ENCODE data around the gene PCNX1.
A peak's percentile ranks its signal among the peaks of the same experiment; 100 is the strongest.
"Not testable (repeated sequence)": the region's sequence is repeated elsewhere in the genome, so short reads cannot be mapped to it uniquely, and the experiment has no call there.

PCNX1 gene

DNA sequence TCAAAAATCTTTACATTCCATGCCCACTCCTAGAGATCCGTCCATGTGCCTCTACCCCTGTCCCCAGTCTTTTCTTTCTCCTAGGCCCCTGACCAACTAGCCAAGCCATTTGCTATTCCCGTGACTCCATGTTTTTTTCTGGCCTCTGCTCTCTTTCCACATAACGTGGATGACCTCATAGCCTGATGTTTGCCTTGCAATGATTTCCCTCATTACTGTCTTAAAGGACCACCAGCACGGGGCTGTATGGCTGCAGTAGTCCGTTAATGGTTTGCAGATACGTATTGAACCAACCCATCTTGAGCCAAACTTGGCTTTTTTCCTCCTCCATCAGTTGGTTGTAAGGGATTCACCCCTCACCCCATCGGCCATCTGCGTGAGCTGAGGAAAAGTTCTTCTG, 226.0 kb downstream of the PCNX1 start:
- no peak for DNase-seq

- DNase-seq: no peak
Measured at GRCh38 chr14:71135496-71135895, 228.2 kb downstream of the PCNX1 start.

DNA sequence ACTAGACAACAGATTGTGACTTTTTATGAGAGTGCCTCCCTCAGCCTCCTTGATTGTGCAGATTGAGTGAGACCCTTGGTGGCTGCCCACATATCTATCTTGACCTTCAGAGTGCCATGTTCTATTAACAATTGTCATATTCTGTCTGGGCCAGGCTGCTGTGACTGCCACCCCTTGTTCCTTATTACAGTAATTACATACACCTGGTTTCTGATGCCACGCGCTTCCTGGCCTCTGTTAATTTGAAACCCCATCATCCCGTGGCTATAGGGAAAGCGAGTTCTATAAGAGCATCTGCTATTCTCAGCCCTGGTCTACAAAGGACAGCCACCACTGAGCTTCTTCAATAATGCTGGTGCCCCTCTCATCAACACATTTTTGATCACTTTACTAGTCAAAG, 228.7 kb downstream of the PCNX1 start:
- no peak for DNase-seq

GRCh38 chr14:71136386-71137060, 229.3 kb downstream of the PCNX1 start:
- no peak for DNase-seq

GRCh38 chr14:71137536-71138447, 230.5 kb downstream of the PCNX1 start:
- no peak for DNase-seq

DNA sequence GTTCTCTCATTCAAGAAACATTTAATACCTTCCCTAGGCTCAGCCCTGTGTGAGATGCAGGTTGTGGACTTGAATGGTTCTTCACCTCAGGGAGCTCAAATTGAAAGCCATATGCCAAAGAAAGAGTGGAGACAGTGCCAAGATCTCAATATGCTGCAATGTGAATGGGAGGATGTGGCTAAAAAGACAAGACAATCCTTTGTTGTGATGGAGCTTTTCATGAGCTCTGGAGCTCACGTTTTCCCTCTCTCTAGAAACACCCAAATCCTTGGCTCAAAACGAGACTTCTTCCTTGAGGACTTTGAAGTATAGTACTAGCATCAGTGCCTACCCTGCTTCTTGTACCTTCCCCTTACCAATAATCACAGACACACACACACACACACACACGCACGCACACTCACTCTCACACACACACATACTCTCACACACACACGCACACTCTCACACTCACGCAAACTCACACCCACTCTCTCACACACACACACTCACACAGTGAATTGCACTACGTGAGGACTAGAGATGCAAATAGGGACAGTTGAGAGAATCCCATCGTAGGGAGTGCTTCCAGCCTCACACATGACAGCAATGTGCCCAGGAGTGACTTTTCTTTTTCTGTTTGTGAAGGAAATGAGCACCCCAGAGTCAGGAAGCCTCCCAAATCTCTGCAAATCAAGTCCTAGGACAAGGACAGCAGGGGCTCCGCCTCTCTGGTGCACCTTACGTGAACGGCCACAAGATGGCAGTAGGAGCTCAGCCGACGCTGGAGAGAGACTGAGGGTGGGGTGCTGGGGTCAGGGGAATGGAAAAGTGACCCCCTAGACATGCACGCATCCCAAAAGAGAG, 231.4 kb downstream of the PCNX1 start:
- DNase-seq: peak; percentile 61

DNA sequence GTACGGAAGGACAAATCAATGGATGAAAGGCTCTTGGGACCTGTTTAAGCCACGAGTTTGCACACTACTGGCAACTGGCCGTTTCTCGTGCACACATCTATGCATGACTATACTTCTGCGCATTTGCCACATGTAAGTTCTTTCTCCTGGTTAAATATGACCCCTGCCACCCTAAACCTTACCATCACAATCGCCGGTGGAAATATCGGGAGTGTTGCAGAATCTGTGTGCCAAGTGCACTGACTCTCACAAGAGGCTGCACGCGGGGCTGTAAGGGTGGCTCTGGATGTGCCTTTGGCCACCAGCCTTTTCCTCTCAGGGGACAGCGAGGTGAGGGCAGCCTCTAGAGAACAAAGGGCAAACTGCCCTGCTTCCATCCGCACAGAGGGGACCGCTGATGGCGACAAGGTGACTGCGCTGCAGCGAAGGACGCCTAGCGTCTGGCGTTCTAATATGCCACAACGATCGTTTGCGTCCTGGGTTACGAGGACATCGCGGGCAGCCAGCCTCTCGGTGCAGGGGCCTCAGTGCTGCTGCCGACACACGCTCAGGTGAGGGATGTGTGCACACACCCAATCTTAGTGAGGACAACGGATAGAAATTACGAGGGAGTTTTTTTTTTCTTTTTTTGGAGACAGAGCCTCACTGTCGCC, 232.2 kb downstream of the PCNX1 start:
- DNase-seq: no peak

DNA sequence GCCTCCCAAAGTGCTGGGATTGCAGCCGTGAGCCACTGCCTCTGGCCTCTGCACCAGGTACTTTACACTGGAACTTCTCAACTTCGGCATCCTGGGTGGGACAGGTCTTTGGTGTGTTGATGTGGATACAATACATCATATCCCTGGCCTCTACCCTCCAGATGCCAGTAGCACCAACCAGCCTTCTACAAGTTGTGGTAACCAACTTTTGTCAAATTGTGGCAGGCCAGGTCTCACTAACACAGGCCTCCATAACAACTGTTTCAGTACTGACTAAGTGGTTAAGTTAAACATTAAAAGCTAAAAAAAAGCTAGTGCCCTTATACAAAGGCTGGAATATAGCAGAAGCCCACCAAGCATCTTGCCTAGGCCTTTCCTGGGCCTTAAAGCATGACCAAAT, 232.9 kb downstream of the PCNX1 start:
- no peak for DNase-seq

GRCh38 chr14:71141701-71142374, 234.6 kb downstream of the PCNX1 start:
- no peak for DNase-seq

- DNase-seq: no peak
Measured at GRCh38 chr14:71142375-71143038, 235.2 kb downstream of the PCNX1 start.

- no peak for DNase-seq
Measured at GRCh38 chr14:71143381-71144290, 236.4 kb downstream of the PCNX1 start.

- DNase-seq: not testable (repeated sequence)
Measured at GRCh38 chr14:71147335-71147734, 240.1 kb downstream of the PCNX1 start.

DNA sequence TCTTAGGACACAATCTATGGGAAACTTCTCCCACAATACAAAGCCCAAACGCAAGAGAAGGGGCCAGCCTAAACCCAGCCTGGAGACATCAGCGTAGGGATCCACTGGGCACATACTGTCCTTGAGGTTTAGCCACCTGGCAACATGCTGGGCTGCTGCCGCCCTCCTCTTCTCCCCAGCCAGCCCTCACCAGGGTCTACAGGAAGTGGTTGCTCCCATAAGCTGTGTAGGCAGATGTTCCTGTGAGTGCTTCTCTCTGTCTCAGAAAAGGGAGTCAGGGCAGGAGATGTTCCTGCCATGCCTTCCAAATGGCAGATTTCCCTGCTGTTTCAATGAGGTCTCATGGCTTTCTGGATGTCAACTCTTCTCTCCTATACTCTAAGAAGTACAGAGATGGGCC, 241.4 kb downstream of the PCNX1 start:
- DNase-seq: no peak

DNA sequence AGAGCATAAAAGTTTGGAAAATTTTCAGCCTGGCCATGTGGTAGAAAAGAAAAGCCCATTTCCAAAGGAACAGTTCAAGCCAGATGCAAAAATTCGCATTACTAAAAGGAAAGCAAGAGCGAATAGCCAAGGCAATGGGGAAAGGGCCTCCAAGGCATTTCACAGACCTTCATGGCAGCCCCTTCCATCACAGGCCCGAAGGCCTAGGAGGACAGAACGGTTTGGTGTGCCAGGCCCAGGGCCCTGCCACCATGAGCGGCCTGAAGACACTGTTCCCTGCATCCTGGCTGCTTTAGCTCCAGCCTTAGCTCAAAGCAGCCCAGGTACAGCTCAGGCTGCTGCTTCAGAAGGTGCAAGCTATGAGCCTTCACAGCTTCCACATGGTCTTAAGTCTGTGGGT, 243.5 kb downstream of the PCNX1 start:
- no peak for DNase-seq

DNA sequence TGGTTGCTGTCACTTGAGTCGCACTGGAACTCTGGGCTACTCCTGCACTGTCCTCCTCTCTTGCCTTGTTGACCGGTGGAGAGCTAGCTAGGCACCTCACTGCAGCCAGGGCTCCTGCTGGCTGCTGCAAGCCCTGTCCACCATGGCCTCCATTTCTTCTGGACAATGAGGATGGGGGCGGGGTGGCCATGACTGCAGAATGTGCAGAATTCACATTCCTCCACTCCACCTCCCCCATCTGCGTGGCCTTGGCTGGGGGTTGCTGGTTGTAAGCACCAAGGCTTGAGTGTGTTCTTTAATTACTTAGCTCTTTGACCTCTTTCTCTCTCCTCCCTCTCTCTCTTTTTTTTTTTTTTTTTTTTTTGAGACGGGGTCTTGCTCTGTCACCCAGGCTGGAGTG, 248.5 kb downstream of the PCNX1 start:
- no peak for DNase-seq

DNA sequence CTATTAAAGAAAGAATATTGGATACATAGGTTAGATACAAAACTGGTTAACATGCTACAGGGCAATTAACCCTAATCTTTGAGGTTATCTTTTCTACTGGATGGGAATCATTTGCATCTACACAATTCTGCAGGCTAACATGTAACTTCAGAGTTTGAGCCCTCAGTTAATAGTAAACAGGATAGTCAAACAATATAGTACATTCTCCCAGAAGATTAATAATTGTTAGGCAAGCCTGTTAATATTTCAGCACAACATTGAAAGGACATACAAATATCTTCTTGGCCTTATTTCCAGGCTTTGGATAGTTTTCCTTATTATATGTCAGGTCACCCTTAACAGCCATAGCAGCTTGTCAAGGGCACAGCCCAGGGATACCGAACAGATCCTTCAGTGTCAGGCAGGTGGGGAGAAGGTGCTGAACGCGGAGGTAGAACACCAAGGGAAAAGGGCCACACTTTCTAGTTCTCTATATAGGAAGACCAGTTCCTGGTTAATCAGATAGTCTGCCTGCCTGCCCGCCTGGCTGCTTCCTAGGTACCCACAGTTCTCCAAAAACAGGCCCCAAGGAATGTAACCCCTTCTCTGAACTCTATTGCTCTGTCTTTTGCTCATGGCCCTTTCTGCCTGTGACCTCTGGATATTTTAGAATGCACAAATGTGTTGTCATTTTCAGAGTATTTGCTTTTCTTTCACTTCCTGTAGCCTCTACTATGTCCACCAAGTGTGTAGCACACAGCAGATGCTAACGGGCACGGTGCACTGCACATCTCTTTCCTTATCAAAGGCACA, 256.0 kb downstream of the PCNX1 start:
- no peak for DNase-seq

- no peak for DNase-seq
Measured at GRCh38 chr14:71163842-71164629, 256.8 kb downstream of the PCNX1 start.

Measured in femur (tissue), 1 donor.